ENCODE results near the gene TINCR. TPM values are rescaled to one million over a fixed set of nuclear protein-coding genes. Genes with fewer than 3 reads are reported as not detected.

Gene TINCR
- total RNA-seq, 1 donor from 2014 or later, result not detected

GRCh38 chr19:5608291-5608690 is 40.5 kb upstream of the TINCR start:
- H3K4me3 ChIP-seq, result no peak overlapping the region
- DNase-seq, result no peak
- no peaks in the 10 kb centered on the region for H3K27me3 ChIP-seq (ENCODE audit: low read depth)
- H3K4me1 ChIP-seq, result peaks cover 24% of the 10 kb centered on the region
- no peak for TF ChIP-seq CTCF (IDR thresholded peaks at IDR 0.05; ENCODE audit: borderline replicate concordance)
- H3K9me3 ChIP-seq (replicated peaks), result no peaks in the 10 kb centered on the region
- H3K27ac ChIP-seq (replicated peaks), result no peak overlapping the region
- peaks cover 92% of the 10 kb centered on the region for H3K36me3 ChIP-seq
- intact Hi-C loops (cut with micrococcal nuclease), result no loop called here

DNA sequence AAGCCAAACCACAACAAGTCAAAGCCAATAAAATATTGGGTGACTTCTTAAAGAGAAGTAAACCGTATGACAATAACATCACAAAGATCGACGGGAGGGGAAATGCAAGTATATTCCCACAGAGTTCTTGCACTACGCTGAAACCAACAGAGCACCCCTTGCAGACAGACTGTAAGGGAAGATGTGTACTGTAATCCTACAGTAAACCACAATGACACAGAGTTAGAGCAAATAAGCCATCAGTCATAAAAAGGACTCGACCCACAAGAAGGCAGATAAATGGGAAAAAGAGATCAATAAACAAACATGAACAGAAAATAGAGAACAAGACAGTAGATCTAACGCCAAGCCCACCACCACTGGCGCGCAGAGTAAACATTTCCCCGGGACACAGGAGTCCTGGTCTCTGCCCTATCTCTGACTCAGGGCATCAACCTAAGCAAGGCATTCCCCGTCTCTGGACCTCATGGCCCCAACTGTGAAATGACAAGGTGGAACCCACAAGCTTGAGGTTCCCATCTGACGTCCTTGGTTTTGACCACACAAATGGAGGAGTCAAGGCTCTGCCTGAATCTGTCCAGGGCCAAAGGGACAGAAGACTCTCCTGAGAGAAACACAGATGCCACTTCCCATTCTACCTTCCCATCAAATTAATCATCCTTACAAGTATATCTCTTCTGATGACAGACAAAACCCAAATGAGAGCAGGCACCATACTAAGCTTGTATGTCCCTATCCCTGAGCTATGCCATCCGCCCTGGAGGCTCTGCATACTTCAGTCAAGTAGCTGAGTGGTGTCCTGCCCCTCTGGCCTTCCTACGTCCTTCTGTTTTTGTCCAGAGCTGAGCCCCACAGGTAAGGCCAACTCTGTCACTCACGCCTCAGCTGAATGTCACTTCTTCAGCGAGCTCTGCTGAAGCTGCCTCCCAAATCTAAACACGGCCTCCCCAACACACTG is 39.8 kb upstream of the TINCR start:
- H3K4me1 ChIP-seq, result peaks cover 17% of the 10 kb centered on the region
- no peak overlapping the region for H3K27ac ChIP-seq (replicated peaks)
- TF ChIP-seq CTCF (IDR thresholded peaks at IDR 0.05; ENCODE audit: borderline replicate concordance), result no peak
- peaks cover 92% of the 10 kb centered on the region for H3K36me3 ChIP-seq
- no peaks in the 10 kb centered on the region for H3K27me3 ChIP-seq (ENCODE audit: low read depth)
- H3K4me3 ChIP-seq, result no peak overlapping the region
- intact Hi-C loops (cut with micrococcal nuclease), result no loop called here
- DNase-seq, result no peak
- H3K9me3 ChIP-seq (replicated peaks), result no peaks in the 10 kb centered on the region

DNA sequence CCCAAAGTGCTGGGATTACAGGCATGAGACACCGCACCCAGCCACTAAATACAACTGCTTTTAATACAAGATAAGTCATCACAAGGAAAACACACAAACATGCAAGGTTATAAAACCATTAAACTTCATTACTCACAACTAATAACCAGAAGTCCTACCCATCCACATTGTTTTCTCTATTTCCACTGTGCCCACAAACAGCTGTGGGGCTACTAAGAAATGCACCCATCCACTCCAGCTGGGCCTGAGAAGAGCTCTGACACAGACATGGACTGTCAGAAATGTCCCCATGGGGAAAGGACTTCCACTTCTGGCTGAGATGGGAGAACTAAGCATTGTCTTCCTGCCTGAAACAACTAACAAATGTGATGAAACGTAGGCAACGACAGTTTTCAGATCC is 37.6 kb upstream of the TINCR start:
- intact Hi-C loops (cut with micrococcal nuclease), result no loop called here

GRCh38 chr19:5603626-5604025 is 35.9 kb upstream of the TINCR start:
- Histone ChIP-seq H3K27ac (replicated peaks) (no peak overlapping the region), H3K9me3 (replicated peaks) (no peaks in the 10 kb centered on the region), H3K36me3 (peaks cover 99% of the 10 kb centered on the region), H3K4me3 (no peak overlapping the region), H3K4me1 (peaks cover 19% of the 10 kb centered on the region), H3K27me3 (ENCODE audit: low read depth) (no peaks in the 10 kb centered on the region)
- TF ChIP-seq CTCF (IDR thresholded peaks at IDR 0.05; ENCODE audit: borderline replicate concordance), result no peak
- DNase-seq, result no peak
- intact Hi-C loops (cut with micrococcal nuclease), result no loop called here

More for the DNA sequence above, 37.6 kb upstream of the TINCR start:
- no peak for DNase-seq
- no peak for TF ChIP-seq CTCF (IDR thresholded peaks at IDR 0.05; ENCODE audit: borderline replicate concordance)
- Histone ChIP-seq H3K9me3 (replicated peaks) (no peaks in the 10 kb centered on the region), H3K4me1 (peaks cover 12% of the 10 kb centered on the region), H3K27me3 (ENCODE audit: low read depth) (no peaks in the 10 kb centered on the region), H3K4me3 (no peak overlapping the region), H3K27ac (replicated peaks) (no peak overlapping the region), H3K36me3 (peaks cover 99% of the 10 kb centered on the region)

DNA sequence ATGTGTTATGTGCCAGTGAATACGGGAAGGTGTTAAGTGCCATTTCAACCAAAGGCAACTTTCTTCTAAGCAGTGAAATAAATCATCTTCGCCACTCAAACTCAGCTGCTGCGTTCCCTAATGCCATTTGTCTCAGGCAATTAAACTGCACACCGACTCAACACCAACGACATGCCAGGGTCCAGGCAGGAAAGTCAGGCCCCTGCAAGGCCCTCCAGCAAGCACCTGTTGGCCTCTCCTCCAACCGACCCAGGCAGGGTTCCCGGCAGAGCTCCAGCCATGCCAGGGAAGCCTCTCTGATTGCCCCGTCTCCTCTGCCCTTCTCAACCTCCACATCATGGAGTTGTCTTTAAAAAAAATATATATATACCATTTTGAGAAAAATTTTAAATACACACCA is 33.0 kb upstream of the TINCR start:
- H3K36me3 ChIP-seq, result peaks cover 99% of the 10 kb centered on the region
- TF ChIP-seq CTCF (IDR thresholded peaks at IDR 0.05; ENCODE audit: borderline replicate concordance), result no peak

More for the DNA sequence above, 33.0 kb upstream of the TINCR start:
- Histone ChIP-seq H3K27ac (replicated peaks) (no peak overlapping the region), H3K27me3 (ENCODE audit: low read depth) (no peaks in the 10 kb centered on the region), H3K9me3 (replicated peaks) (no peaks in the 10 kb centered on the region), H3K4me1 (peaks cover 8% of the 10 kb centered on the region), H3K4me3 (no peak overlapping the region)
- intact Hi-C loops (cut with micrococcal nuclease), result no loop called here
- DNase-seq, result no peak

Data from left ventricle myocardium inferior (tissue), 1 donor.